K562 (cell line): ENCODE data around the gene G6PC1. TPM values are rescaled to one million over a fixed set of nuclear protein-coding genes. Genes with fewer than 3 reads are reported as not detected.

Experiments
- ATAC-seq: fragments of 200-7000 bp; cut with Tn5 transposase; 3 replicates; pipeline ENCODE4 v1.9.1; 2020; ENCODE audit warnings: moderate library complexity
- BruUV-seq: library from RNA; stranded (reverse); fragments of 400-500 nt; replicated peaks from 2 replicates; lab custom pipeline; 2021; lab: Mats Ljungman, UMichigan
- CTCF ChIA-PET: fragments of 300-600 bp; formaldehyde crosslinking; extraction: SDS; loops from one replicate; lab custom pipeline; 2021; ENCODE audit warnings: low intra/inter-chr PET ratio; lab: Yijun Ruan, JAX
- POLR2A ChIA-PET: fragments of 300-600, 350-650 bp; sonication (Branson Sonifier 250); formaldehyde crosslinking; extraction: SDS; loops from one replicate; lab custom pipeline; 2021; ENCODE audit warnings: antibody characterized with exemption, inconsistent platforms; lab: Yijun Ruan, JAX
- DNase-seq, 4 experiments: peaks; one replicate each; pipeline versions ENCODE4 v3.0.0 to v3.0.0-alpha.2; 2011 to 2018; ENCODE audit warnings: low spot score in 3 of 4, mixed read lengths in 3 of 4; ENCODE audit errors: extremely low read depth in 1 of 4
- FAIRE-seq: peaks from 2 replicates; lab custom pipeline; 2011; peaks lifted over from hg19 to GRCh38; lab: Jason Lieb, UNC
- H2AFZ ChIP-seq: 2 replicates; pipeline ENCODE4 v1.6.0; 2011; ENCODE audit warnings: low read depth, low read length, control low read depth, inconsistent platforms
- H3K27ac ChIP-seq: fragments of 200-600 bp; 3 replicates; pipeline ENCODE4 v1.8.0; 2011; ENCODE audit warnings: low read depth, mild to moderate bottlenecking, control low read depth, inconsistent platforms, low read length, moderate library complexity, mixed read lengths; ENCODE audit errors: extremely low read depth
- H3K27me3 ChIP-seq, 2 experiments: fragments of 300-600 bp in 1 of 2; 2 replicates in 1 of 2; 3 replicates in 1 of 2; pipeline versions ENCODE4 v1.6.0 to v1.8.0; 2011; ENCODE audit warnings: inconsistent platforms in 2 of 2, low read length in 2 of 2, mild to moderate bottlenecking in 1 of 2, mixed read lengths in 1 of 2, moderate library complexity in 1 of 2; ENCODE audit not compliant: control insufficient read depth in 2 of 2, insufficient read depth in 2 of 2
- H3K36me3 ChIP-seq: fragments of 300-600 bp; 3 replicates; pipeline ENCODE4 v1.8.0; 2011; ENCODE audit warnings: mild to moderate bottlenecking, low read length, inconsistent platforms; ENCODE audit not compliant: control insufficient read depth, insufficient read depth
- H3K4me1 ChIP-seq, 2 experiments: fragments of 200-600 bp in 1 of 2; replicated peaks in 1 of 2; 2 replicates in 1 of 2; 3 replicates in 1 of 2; pipeline versions ENCODE4 v1.5.1 to v1.8.0; 2011; ENCODE audit warnings: inconsistent platforms in 2 of 2, low read length in 2 of 2, mild to moderate bottlenecking in 1 of 2, mixed read lengths in 1 of 2, moderate library complexity in 1 of 2; ENCODE audit not compliant: control insufficient read depth in 2 of 2, insufficient read depth in 2 of 2
- H3K4me2 ChIP-seq: 2 replicates; pipeline ENCODE4 v1.6.1; 2011; ENCODE audit warnings: low read length, control low read depth, inconsistent platforms, mixed read lengths; ENCODE audit not compliant: insufficient read depth
- H3K4me3 ChIP-seq: fragments of 200-600 bp; sonication (generic), shearing (Covaris generic); 2 replicates; pipeline ENCODE4 v1.5.1; 2016; ENCODE audit warnings: control low read depth, inconsistent platforms
- H3K79me2 ChIP-seq: fragments of 200-600 bp; 3 replicates; pipeline ENCODE4 v1.8.0; 2011; ENCODE audit warnings: low read length, inconsistent platforms; ENCODE audit not compliant: control insufficient read depth, insufficient read depth
- H3K9ac ChIP-seq, 2 experiments: 2 replicates each; pipeline versions ENCODE4 v1.6.0 to v1.6.1; 2011; ENCODE audit warnings: low read depth in 2 of 2, low read length in 2 of 2, control low read depth in 1 of 2, inconsistent platforms in 1 of 2, mild to moderate bottlenecking in 1 of 2, mixed read lengths in 1 of 2; ENCODE audit not compliant: insufficient read depth in 1 of 2
- H3K9me1 ChIP-seq: one replicate; pipeline ENCODE4 v1.6.0; 2011; ENCODE audit warnings: inconsistent platforms, mild to moderate bottlenecking, low read length, moderate library complexity; ENCODE audit not compliant: control insufficient read depth, insufficient read depth
- H3K9me3 ChIP-seq: replicated peaks from 2 replicates; pipeline ENCODE4 v1.5.1; 2011; ENCODE audit warnings: low read depth, low read length, inconsistent platforms; ENCODE audit not compliant: control insufficient read depth, insufficient read depth
- H4K20me1 ChIP-seq: replicated peaks from 2 replicates; pipeline ENCODE4 v1.6.1; 2011; ENCODE audit warnings: low read length, inconsistent platforms, mixed read lengths; ENCODE audit not compliant: control insufficient read depth, insufficient read depth
- BRF1 ChIP-seq: IDR thresholded peaks from 3 replicates; pipeline ENCODE4 v1.6.1; 2011; ENCODE audit warnings: borderline replicate concordance, mild to moderate bottlenecking; ENCODE audit not compliant: insufficient read length; ENCODE audit errors: extremely low read depth
- DMBX1 ChIP-seq: fragments of 250-450 bp; sonication (Bioruptor Pico); IDR thresholded peaks from 2 replicates; pipeline ENCODE4 v1.8.0; 2022; ENCODE audit warnings: inconsistent platforms, mild to moderate bottlenecking, moderate library complexity, borderline replicate concordance
- KDM2B ChIP-seq: fragments of 250-450 bp; sonication (Bioruptor Pico); IDR thresholded peaks from 2 replicates; pipeline ENCODE4 v1.8.0; 2021; ENCODE audit warnings: mild to moderate bottlenecking, moderate library complexity
- PREB ChIP-seq: sonication (generic); formaldehyde crosslinking; IDR thresholded peaks from 2 replicates; pipeline ENCODE4 v1.8.1; 2023; ENCODE audit warnings: mild to moderate bottlenecking, missing genetic modification reagents
- RBM22 ChIP-seq: fragments of 200-400 bp; formaldehyde crosslinking; IDR thresholded peaks from 2 replicates; pipeline ENCODE4 v1.6.1; 2018; ENCODE audit warnings: low read length, low read depth; ENCODE audit not compliant: poor library complexity, severe bottlenecking
- SMAD2 ChIP-seq: fragments of 150-350 bp; IDR thresholded peaks from 2 replicates; pipeline ENCODE4 v1.6.1; 2014; ENCODE audit warnings: low read depth, mild to moderate bottlenecking, low read length
- SPI1 ChIP-seq: IDR thresholded peaks from 2 replicates; pipeline ENCODE4 v1.6.1; 2011; ENCODE audit warnings: low read depth, low read length, control low read depth, borderline replicate concordance
- ZBTB5 ChIP-seq: fragments of 450-650 bp; IDR thresholded peaks from 2 replicates; pipeline ENCODE4 v1.6.1; 2017; ENCODE audit warnings: antibody characterized with exemption
- WGBS: fragments of 100-300 bp; shearing (Covaris generic); methylation state at CpG from one replicate; pipeline ENCODE4 v1.1.6; 2016; ENCODE audit warnings: low coverage, mixed read lengths; ENCODE audit not compliant: insufficient coverage; ENCODE audit errors: missing lambda C conversion rate; 5-methylcytosine and 5-hydroxymethylcytosine counted together
- in situ Hi-C: fragments of 300-500 bp; cut with MboI; formaldehyde crosslinking; loops from 4 replicates; pipeline ENCODE4 v1.15.0; 2018; ENCODE audit warnings: inconsistent platforms, mixed read lengths
- intact Hi-C: fragments of 100-400 bp; cut with micrococcal nuclease; formaldehyde crosslinking; loops from 2 replicates; pipeline ENCODE4 v1.14.2; 2022
- polyA plus RNA-seq, 8 experiments: library from polyadenylated mRNA; depleted of rRNA in 4 of 8; stranded (reverse) in 5 of 8; unstranded in 3 of 8; fragments of >200 nt; fragmentation: Nextera tagmentation in 2 of 8; fragmentation: Illumina TruSeq in 1 of 8; extraction: Ambion mirVana in 2 of 8; extraction: Trizol in 1 of 8; gene quantifications; 2 replicates each; pipeline versions ENCODE4 v1.2.1 to v1.2.3, GENCODE V29; 2011 to 2014; ENCODE audit warnings: inconsistent platforms in 1 of 8, missing spikeins in 1 of 8
- total RNA-seq, 7 experiments: library from RNA; depleted of rRNA in 6 of 7; stranded (reverse); fragments of >200 nt in 6 of 7; fragmentation: Illumina TruSeq in 2 of 7; extraction: Trizol in 2 of 7; gene quantifications; 2 replicates each; pipeline versions ENCODE4 v1.2.1 to v1.2.3, GENCODE V29; 2011 to 2021; ENCODE audit warnings: low replicate concordance in 1 of 7

The G6PC1 gene
- total and polyA plus RNA-seq, 9 of the 15 experiments (the other 6 are each of a cell fraction or from before 2014, with no cell fraction given): not detected

DNA sequence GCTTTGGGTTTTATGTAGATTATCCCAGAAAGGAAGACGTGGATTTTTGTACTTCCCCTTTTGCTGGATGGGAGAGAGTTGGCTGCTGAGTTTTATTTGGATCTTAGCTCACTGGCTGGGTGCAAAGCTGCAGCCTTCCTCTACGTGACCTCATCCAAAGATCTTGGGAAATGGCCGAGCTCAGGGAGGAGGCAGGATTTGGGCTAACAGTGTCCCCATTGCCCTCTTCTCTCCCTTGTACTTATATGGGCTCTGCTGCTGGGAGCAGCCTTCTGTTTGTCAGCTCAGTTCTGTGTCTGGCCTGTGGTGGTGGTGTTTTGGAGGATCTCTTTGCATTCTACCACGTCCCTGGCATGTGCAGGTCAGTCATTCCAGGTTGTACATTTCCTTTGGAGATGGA, 47.6 kb upstream of the G6PC1 start:
- no peaks in the 10 kb centered on the region for H3K79me2 ChIP-seq
- H3K9me3 ChIP-seq: no peaks in the 10 kb centered on the region
- FAIRE-seq: no peak
- peak; percentile 53; the same call in 1 of the 3 replicates for ATAC-seq
- in situ Hi-C loops: no loop called here
- intact Hi-C loops: no loop called here
- H3K9me1 ChIP-seq: no peaks in the 10 kb centered on the region
- H3K27ac ChIP-seq: no peak overlapping the region
- CTCF ChIA-PET: no interaction called here
- no peak for DNase-seq
- WGBS: 15% methylated on average over 4 of the region's 4 CpGs
- no peak overlapping the region for H3K4me3 ChIP-seq
- H2AFZ ChIP-seq: no peak overlapping the region
- H3K9ac ChIP-seq: no peak overlapping the region
- H3K36me3 ChIP-seq: no peaks in the 10 kb centered on the region
- peaks cover 3 to 7% of the 10 kb centered on the region in 2 experiments; a peak in 2 of 5 replicates for H3K4me1 ChIP-seq
- POLR2A ChIA-PET: interaction anchor here (0.6 to 1.0 kb wide), 3 partner anchors 8 to 112 kb away, joined by 3 to 6 read pairs (median 3); partner anchors contain the start of gene AOC2
- no TSS peak for BruUV-seq
- TF ChIP-seq BRF1 (no peak), SPI1 (0 out of 2 replicates have a peak, but pooled peaks have one; percentile 46)
- no peaks in the 10 kb centered on the region for H4K20me1 ChIP-seq
- no peaks in the 10 kb centered on the region for H3K27me3 ChIP-seq
- no peak overlapping the region for H3K4me2 ChIP-seq

DNA sequence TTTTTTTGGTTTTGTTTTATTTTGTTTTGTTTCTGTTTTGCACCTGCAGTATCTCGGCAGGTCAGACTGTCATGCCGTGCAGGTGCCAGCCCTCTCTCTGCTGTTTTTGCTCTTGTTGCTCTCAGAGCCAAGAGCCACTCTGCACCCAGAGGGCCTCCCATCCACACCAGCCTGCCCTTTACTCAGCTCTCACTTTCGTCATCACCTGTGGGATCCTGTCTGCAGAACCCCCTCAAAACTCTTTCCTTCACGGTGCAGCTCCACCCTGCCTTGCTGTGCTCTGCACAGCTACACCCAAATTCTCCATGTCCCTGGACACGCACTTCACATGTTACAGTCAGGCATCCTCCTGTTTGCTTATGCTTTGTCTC, 47.0 kb upstream of the G6PC1 start:
- WGBS: 36% methylated on average over 5 of the region's 5 CpGs
- H3K9me1 ChIP-seq: no peaks in the 10 kb centered on the region

More for the DNA sequence above, 47.0 kb upstream of the G6PC1 start:
- Histone ChIP-seq H3K36me3 (no peaks in the 10 kb centered on the region), H3K9me3 (no peaks in the 10 kb centered on the region), H4K20me1 (no peaks in the 10 kb centered on the region), H3K4me3 (no peak overlapping the region), H3K27ac (no peak overlapping the region), H2AFZ (no peak overlapping the region), H3K4me1 (peaks cover 3 to 7% of the 10 kb centered on the region in 2 experiments; a peak in 2 of 5 replicates), H3K79me2 (no peaks in the 10 kb centered on the region), H3K27me3 (no peaks in the 10 kb centered on the region), H3K4me2 (no peak overlapping the region), H3K9ac (no peak overlapping the region)
- intact Hi-C loops: no loop called here
- FAIRE-seq (no peak), ATAC-seq (no peak), DNase-seq (no peak)
- TF ChIP-seq SMAD2 (no peak), DMBX1 (CRISPR knock-in tag) (no peak), PREB (no peak), ZBTB5 (no peak), KDM2B (CRISPR knock-in tag) (no peak), RBM22 (no peak)
- ChIA-PET POLR2A (interaction anchor here (0.6 to 1.0 kb wide), 3 partner anchors 84 to 157 kb away, joined by 3 read pairs; no protein-coding TSS in a partner anchor), CTCF (no interaction called here)
- in situ Hi-C loops: no loop called here
- BruUV-seq: no TSS peak
